Ascending aorta (tissue), 2 donors: ENCODE results near the gene EIF4EBP2. TPM values are rescaled to one million over a fixed set of nuclear protein-coding genes. Genes with fewer than 3 reads are reported as not detected.

Experiments
- DNase-seq, 2 donors: peaks; one replicate each; pipeline ENCODE4 v3.0.0-alpha.2; 2019; ENCODE audit warnings: low spot score in 2 of 2
- H3K27ac ChIP-seq, 2 donors: fragments of 200-600 bp; sonication (generic); one replicate each; pipeline ENCODE4 v1.5.1; 2016 to 2017; ENCODE audit warnings: mild to moderate bottlenecking in 1 of 2
- H3K27me3 ChIP-seq: fragments of 200-600 bp; sonication (generic); one replicate; pipeline ENCODE4 v1.5.1; 2017
- H3K36me3 ChIP-seq, 2 donors: fragments of 200-600 bp; sonication (generic); one replicate each; pipeline ENCODE4 v1.5.1; 2016
- H3K4me1 ChIP-seq, 2 donors: fragments of 200-600 bp; sonication (generic); one replicate each; pipeline ENCODE4 v1.5.1; 2016 to 2017; ENCODE audit warnings: mild to moderate bottlenecking in 1 of 2
- H3K4me3 ChIP-seq, 2 donors: fragments of 200-600 bp; sonication (generic); one replicate each; pipeline ENCODE4 v1.5.1; 2016 to 2017; ENCODE audit warnings: mild to moderate bottlenecking in 1 of 2
- H3K9me3 ChIP-seq, 2 donors: fragments of 200-600 bp; sonication (generic); one replicate each; pipeline ENCODE4 v1.5.1; 2016
- CTCF ChIP-seq, 3 experiments: fragments of 200-600 bp in 2 of 3; fragments of 450-650 bp in 1 of 3; sonication (generic) in 2 of 3; IDR thresholded peaks; one replicate each; pipeline ENCODE4 v1.5.1; 2016 to 2019; ENCODE audit warnings: antibody characterized with exemption in 3 of 3, mild to moderate bottlenecking in 1 of 3, moderate library complexity in 1 of 3
- intact Hi-C: fragments of 100-400 bp; cut with DNase I; formaldehyde crosslinking; loops from one replicate; pipeline ENCODE4 v1.15.1; 2023
- total RNA-seq: library from RNA; depleted of rRNA; stranded (reverse); fragments of >200 nt; gene quantifications from one replicate; pipeline ENCODE4 v1.1.0, GENCODE V29; 2016

EIF4EBP2 gene
- total RNA-seq, 1 donor from 2014 or later = 35.4 TPM

- Histone ChIP-seq H3K27me3 (peaks cover 8% of the 10 kb centered on the region), H3K9me3 (no peaks in the 10 kb centered on the region), H3K4me1 (peaks cover 11 to 13% of the 10 kb centered on the region in 2 donors), H3K36me3 (no peaks in the 10 kb centered on the region), H3K4me3 (no peak overlapping the region), H3K27ac (no peak overlapping the region)
- no peak for TF ChIP-seq CTCF (IDR thresholded peaks at IDR 0.05)
- intact Hi-C loops = no loop called here
- no peak for DNase-seq
Observed at GRCh38 chr10:70442332-70442988, 38.5 kb downstream of the EIF4EBP2 start.

- intact Hi-C loops = no loop called here
- no peak for TF ChIP-seq CTCF (IDR thresholded peaks at IDR 0.05)
- Histone ChIP-seq H3K4me3 (no peak overlapping the region), H3K4me1 (peaks cover 11 to 13% of the 10 kb centered on the region in 2 donors), H3K27me3 (peaks cover 6% of the 10 kb centered on the region), H3K9me3 (no peaks in the 10 kb centered on the region), H3K27ac (no peak overlapping the region), H3K36me3 (no peaks in the 10 kb centered on the region)
- DNase-seq = no peak
Observed at GRCh38 chr10:70444744-70445143, 40.8 kb downstream of the EIF4EBP2 start.

- peaks cover 3 to 5% of the 10 kb centered on the region in 2 donors for H3K4me1 ChIP-seq
- DNase-seq = no peak
- TF ChIP-seq CTCF (IDR thresholded peaks at IDR 0.05) = no peak
- no peak overlapping the region for H3K27ac ChIP-seq
- no peaks in the 10 kb centered on the region for H3K36me3 ChIP-seq
- intact Hi-C loops = no loop called here
- no peak overlapping the region for H3K4me3 ChIP-seq
- no peaks in the 10 kb centered on the region for H3K27me3 ChIP-seq
- no peaks in the 10 kb centered on the region for H3K9me3 ChIP-seq
Observed at GRCh38 chr10:70445718-70446657, 42.0 kb downstream of the EIF4EBP2 start.

- Histone ChIP-seq H3K36me3 (no peaks in the 10 kb centered on the region), H3K9me3 (no peaks in the 10 kb centered on the region), H3K4me1 (no peaks in the 10 kb centered on the region), H3K4me3 (no peak overlapping the region), H3K27me3 (no peaks in the 10 kb centered on the region), H3K27ac (no peak overlapping the region)
- DNase-seq = no peak
- intact Hi-C loops = no loop called here
- no peak for TF ChIP-seq CTCF (IDR thresholded peaks at IDR 0.05)
Observed at GRCh38 chr10:70448236-70448635, 44.3 kb downstream of the EIF4EBP2 start.

GRCh38 chr10:70455213-70455630, 51.3 kb downstream of the EIF4EBP2 start:
- DNase-seq = no peak
- H3K36me3 ChIP-seq = no peaks in the 10 kb centered on the region
- intact Hi-C loops = loop anchor here (5.0 kb wide), 2 partner anchors 73 to 362 kb away; partner anchors contain the start of genes LRRC20 and SGPL1
- no peak overlapping the region for H3K27ac ChIP-seq
- H3K4me3 ChIP-seq = no peak overlapping the region
- no peaks in the 10 kb centered on the region for H3K9me3 ChIP-seq
- no peak for TF ChIP-seq CTCF (IDR thresholded peaks at IDR 0.05)
- no peaks in the 10 kb centered on the region for H3K27me3 ChIP-seq
- peaks cover 5 to 13% of the 10 kb centered on the region in 2 donors for H3K4me1 ChIP-seq
